ENCODE data around the gene THRAP3. TPM values are rescaled to one million over a fixed set of nuclear protein-coding genes. Genes with fewer than 3 reads are reported as not detected.
"Not testable (repeated sequence)": the region's sequence is repeated elsewhere in the genome, so short reads cannot be mapped to it uniquely, and the experiment has no call there.

Gene THRAP3
- total and polyA plus RNA-seq, 9 of the 15 experiments (the other 6 are each of a cell fraction or from before 2014, with no cell fraction given): 66.2 to 135 (median 113) TPM

DNA sequence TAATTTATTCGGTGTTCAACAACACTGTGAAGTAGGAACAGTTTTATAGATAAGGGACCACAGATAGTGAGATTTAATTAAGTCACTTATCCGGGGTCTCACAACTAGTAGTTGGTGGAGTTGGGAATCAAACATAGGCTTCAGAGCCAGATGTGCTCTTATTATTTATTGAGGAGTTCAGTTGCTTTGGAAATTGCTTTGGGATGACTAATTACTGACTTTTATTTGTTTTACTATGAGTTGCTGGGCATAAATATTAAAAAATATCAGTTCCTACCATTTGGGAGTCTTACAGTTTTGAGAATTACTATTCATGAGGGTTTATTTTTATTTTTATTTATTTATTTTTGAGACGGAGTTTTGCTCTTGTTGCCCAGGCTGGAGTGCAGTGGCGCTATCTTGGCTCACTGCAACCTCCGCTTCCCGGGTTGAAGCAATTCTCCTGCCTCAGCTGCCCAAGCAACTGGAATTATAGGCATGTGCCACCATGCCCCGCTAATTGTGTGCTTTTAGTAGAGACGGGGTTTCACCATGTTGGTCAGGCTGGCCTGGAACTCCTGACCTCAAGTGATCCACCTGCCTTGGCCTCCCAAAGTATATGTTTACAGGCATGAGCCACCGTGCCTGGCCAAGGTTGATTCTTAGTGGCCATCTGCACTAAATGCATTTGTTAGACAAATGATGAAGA is 27.7 kb downstream of the THRAP3 start:
- intact Hi-C loops (cut with micrococcal nuclease) (no loop called here), in situ Hi-C loops (cut with MboI) (no loop called here)
- no peaks in the 10 kb centered on the region; the same call in 1 of the 2 replicates for H4K20me1 ChIP-seq (replicated peaks; ENCODE audit: control insufficient read depth, insufficient read depth, low read length)
- WGBS (ENCODE audit: insufficient coverage, low coverage, missing lambda C conversion rate): 79% methylated on average over 9 of the region's 9 CpGs
- no peak for ATAC-seq
- H3K9me3 ChIP-seq (replicated peaks; ENCODE audit: control insufficient read depth, insufficient read depth, low read depth, low read length): no peaks in the 10 kb centered on the region
- no peak overlapping the region for H3K4me2 ChIP-seq (ENCODE audit: insufficient read depth, low read length)
- ChIA-PET CTCF (ENCODE audit: low intra/inter-chr PET ratio) (no interaction called here), POLR2A (interaction anchor here (0.8 to 2.1 kb wide), 2 partner anchors 13 to 16 kb away, joined by 3 to 7 read pairs; no protein-coding TSS in a partner anchor)
- no peak overlapping the region for H2AFZ ChIP-seq (ENCODE audit: low read depth, low read length)
- H3K27me3 ChIP-seq (ENCODE audit: control insufficient read depth in 2 of 2, insufficient read depth in 2 of 2, low read length in 2 of 2): no peaks in the 10 kb centered on the region
- no peak for FAIRE-seq
- TF ChIP-seq ZFX (CRISPR knock-in tag; IDR thresholded peaks at IDR 0.05) (no peak), FIP1L1 (IDR thresholded peaks at IDR 0.05; ENCODE audit: low read depth, low read length, poor library complexity, severe bottlenecking) (no peak), KLF10 (CRISPR knock-in tag; IDR thresholded peaks at IDR 0.05) (no peak), SRSF3 (IDR thresholded peaks at IDR 0.05; ENCODE audit: insufficient read depth, low read length) (no peak), ZNF239 (CRISPR knock-in tag; IDR thresholded peaks at IDR 0.05) (no peak), CTCF (IDR thresholded peaks at IDR 0.05 in 2 of 3, conservative IDR thresholded peaks at IDR 0.05 in 1 of 3; ENCODE audit: insufficient read depth in 2 of 3, low read depth in 1 of 3, low read length in 3 of 3) (no peak), ZNF76 (CRISPR knock-in tag; IDR thresholded peaks at IDR 0.05; ENCODE audit: borderline replicate concordance) (no peak), ZNF282 (CRISPR knock-in tag; IDR thresholded peaks at IDR 0.05) (no peak), ZNF133 (CRISPR knock-in tag; IDR thresholded peaks at IDR 0.05) (no peak), NFRKB (IDR thresholded peaks at IDR 0.05; ENCODE audit: low read depth) (no peak)
- H3K4me1 ChIP-seq (replicated peaks in 1 of 2; ENCODE audit: control insufficient read depth in 2 of 2, insufficient read depth in 2 of 2, low read length in 2 of 2): peaks cover 20 to 31% of the 10 kb centered on the region in 2 experiments; a peak in 4 of 5 replicates
- peak overlapping the region; percentile 35; the same call in 1 of the 3 replicates for H3K27ac ChIP-seq (ENCODE audit: extremely low read depth, low read depth, low read length)
- peaks cover 49% of the 10 kb centered on the region for H3K36me3 ChIP-seq (ENCODE audit: control insufficient read depth, insufficient read depth, low read length)
- no peak overlapping the region for H3K9ac ChIP-seq (ENCODE audit: insufficient read depth in 1 of 2, low read depth in 2 of 2, low read length in 2 of 2)
- no peak for DNase-seq (ENCODE audit: extremely low read depth in 1 of 4, low spot score in 3 of 4)
- peaks cover 6% of the 10 kb centered on the region for H3K9me1 ChIP-seq (ENCODE audit: control insufficient read depth, insufficient read depth, low read length)
- H3K79me2 ChIP-seq (ENCODE audit: control insufficient read depth, insufficient read depth, low read length): peaks cover 96% of the 10 kb centered on the region
- no peak overlapping the region for H3K4me3 ChIP-seq
- BruUV-seq (replicated peaks): no TSS peak

- intact Hi-C loops (cut with micrococcal nuclease); H3K4me2 ChIP-seq (ENCODE audit: insufficient read depth, low read length); FAIRE-seq; CTCF ChIA-PET (ENCODE audit: low intra/inter-chr PET ratio); H3K9me3 ChIP-seq (replicated peaks; ENCODE audit: control insufficient read depth, insufficient read depth, low read depth, low read length); H2AFZ ChIP-seq (ENCODE audit: low read depth, low read length); H3K27ac ChIP-seq (ENCODE audit: extremely low read depth, low read depth, low read length); DNase-seq (ENCODE audit: extremely low read depth in 1 of 4, low spot score in 3 of 4); H3K9ac ChIP-seq (ENCODE audit: insufficient read depth in 1 of 2, low read depth in 2 of 2, low read length in 2 of 2); H3K27me3 ChIP-seq (ENCODE audit: control insufficient read depth in 2 of 2, insufficient read depth in 2 of 2, low read length in 2 of 2); H3K9me1 ChIP-seq (ENCODE audit: control insufficient read depth, insufficient read depth, low read length); H3K4me3 ChIP-seq; in situ Hi-C loops (cut with MboI); H4K20me1 ChIP-seq (replicated peaks; ENCODE audit: control insufficient read depth, insufficient read depth, low read length); BruUV-seq (replicated peaks); ATAC-seq: not testable (repeated sequence)
- peaks cover 24 to 28% of the 10 kb centered on the region in 2 experiments; a peak in 4 of 5 replicates for H3K4me1 ChIP-seq (replicated peaks in 1 of 2; ENCODE audit: control insufficient read depth in 2 of 2, insufficient read depth in 2 of 2, low read length in 2 of 2)
- 97% methylated on average over 6 of the region's 6 CpGs for WGBS (ENCODE audit: insufficient coverage, low coverage, missing lambda C conversion rate)
- H3K79me2 ChIP-seq (ENCODE audit: control insufficient read depth, insufficient read depth, low read length): peaks cover 96% of the 10 kb centered on the region
- POLR2A ChIA-PET: interaction anchor here (2.1 kb wide), 1 partner anchor 16 kb away, joined by 7 read pairs; no protein-coding TSS in a partner anchor
- H3K36me3 ChIP-seq (ENCODE audit: control insufficient read depth, insufficient read depth, low read length): peaks cover 53% of the 10 kb centered on the region
Measured at GRCh38 chr1:36252482-36252824, 28.2 kb downstream of the THRAP3 start.

Data from K562 (cell line).